DND-41 (cell line): ENCODE measurements around the gene C14orf119.
"Not testable (repeated sequence)": the region's sequence is repeated elsewhere in the genome, so short reads cannot be mapped to it uniquely, and the experiment has no call there.

ENCODE experiments used
- ATAC-seq: fragments of 200-7000 bp; cut with Tn5 transposase; 3 replicates; pipeline ENCODE4 v1.9.1; 2021; ENCODE audit warnings: low read depth; ENCODE audit not compliant: insufficient read depth
- DNase-seq: peaks from one replicate; pipeline ENCODE4 v3.0.0-alpha.2; 2020
- H2AFZ ChIP-seq: 2 replicates; pipeline ENCODE4 v1.6.0; 2012; ENCODE audit warnings: low read depth, low read length
- H3K27ac ChIP-seq: 2 replicates; pipeline ENCODE4 v1.5.1; 2012; ENCODE audit warnings: low read length, inconsistent platforms
- H3K27me3 ChIP-seq: fragments of 200-600 bp; sonication (generic); 2 replicates; pipeline ENCODE4 v1.6.0; 2012; ENCODE audit warnings: low read length, mild to moderate bottlenecking, inconsistent platforms; ENCODE audit not compliant: insufficient read depth, poor library complexity
- H3K36me3 ChIP-seq: 2 replicates; pipeline ENCODE4 v1.5.1; 2012; ENCODE audit warnings: low read length, inconsistent platforms; ENCODE audit not compliant: insufficient read depth
- H3K4me1 ChIP-seq: 2 replicates; pipeline ENCODE4 v1.5.1; 2012; ENCODE audit warnings: mild to moderate bottlenecking, low read length; ENCODE audit not compliant: insufficient read depth
- H3K4me2 ChIP-seq: 2 replicates; pipeline ENCODE4 v1.6.0; 2012; ENCODE audit warnings: mild to moderate bottlenecking, moderate library complexity, low read length, inconsistent platforms; ENCODE audit not compliant: insufficient read depth
- H3K4me3 ChIP-seq, 2 experiments: fragments of 200-600 bp in 1 of 2; shearing (Covaris generic) in 1 of 2; 2 replicates each; pipeline ENCODE4 v1.5.1; 2012 to 2016; ENCODE audit warnings: inconsistent platforms in 2 of 2, low read length in 2 of 2, mild to moderate bottlenecking in 2 of 2, low read depth in 1 of 2, moderate library complexity in 1 of 2
- H3K79me2 ChIP-seq: 2 replicates; pipeline ENCODE4 v1.6.0; 2012; ENCODE audit warnings: low read length, inconsistent platforms; ENCODE audit not compliant: insufficient read depth
- H3K9ac ChIP-seq: 2 replicates; pipeline ENCODE4 v1.6.0; 2012; ENCODE audit warnings: low read depth, mild to moderate bottlenecking, inconsistent platforms, low read length, moderate library complexity
- H3K9me3 ChIP-seq: 2 replicates; pipeline ENCODE4 v1.5.1; 2012; ENCODE audit warnings: low read length, moderate library complexity, mild to moderate bottlenecking, inconsistent platforms; ENCODE audit not compliant: insufficient read depth, severe bottlenecking
- H4K20me1 ChIP-seq: 2 replicates; pipeline ENCODE4 v1.6.0; 2012; ENCODE audit warnings: low read length; ENCODE audit not compliant: insufficient read depth
- CTCF ChIP-seq: IDR thresholded peaks from 2 replicates; pipeline ENCODE4 v1.5.1; 2012; ENCODE audit warnings: borderline replicate concordance, low read length, moderate library complexity, mild to moderate bottlenecking; ENCODE audit not compliant: poor library complexity, severe bottlenecking; ENCODE audit errors: extremely low read depth
- EZH2 ChIP-seq: IDR thresholded peaks from 3 replicates; pipeline ENCODE4 v1.6.1; 2012; ENCODE audit warnings: borderline replicate concordance, low read depth, mild to moderate bottlenecking, moderate library complexity, low read length, inconsistent platforms; ENCODE audit not compliant: severe bottlenecking

Gene C14orf119

GRCh38 chr14:23105348-23105824, 10.1 kb downstream of the C14orf119 start:
- H2AFZ ChIP-seq, result no peak overlapping the region
- TF ChIP-seq EZH2 (no peak), CTCF (no peak)
- no peaks in the 10 kb centered on the region for H4K20me1 ChIP-seq
- ATAC-seq, result no peak
- no peaks in the 10 kb centered on the region for H3K9me3 ChIP-seq
- no peak for DNase-seq
- no peak overlapping the region for H3K9ac ChIP-seq
- H3K27ac ChIP-seq, result no peak overlapping the region
- no peaks in the 10 kb centered on the region for H3K79me2 ChIP-seq
- no peaks in the 10 kb centered on the region for H3K36me3 ChIP-seq
- H3K27me3 ChIP-seq, result peaks cover 14% of the 10 kb centered on the region
- H3K4me2 ChIP-seq, result no peak overlapping the region
- H3K4me3 ChIP-seq, result no peak overlapping the region
- no peaks in the 10 kb centered on the region for H3K4me1 ChIP-seq

GRCh38 chr14:23106747-23107045, 11.4 kb downstream of the C14orf119 start:
- Histone ChIP-seq H4K20me1 (no peaks in the 10 kb centered on the region), H3K9me3 (no peaks in the 10 kb centered on the region), H3K27ac (no peak overlapping the region), H3K4me3 (no peak overlapping the region), H3K79me2 (no peaks in the 10 kb centered on the region), H3K27me3 (peaks cover 23% of the 10 kb centered on the region), H3K4me1 (no peaks in the 10 kb centered on the region), H3K4me2 (no peak overlapping the region), H3K36me3 (no peaks in the 10 kb centered on the region), H2AFZ (no peak overlapping the region), H3K9ac (no peak overlapping the region)
- TF ChIP-seq EZH2, result no peak
- TF ChIP-seq CTCF, result no peak
- ATAC-seq, result no peak
- DNase-seq, result no peak

GRCh38 chr14:23107620-23108019, 12.3 kb downstream of the C14orf119 start:
- H3K9me3 ChIP-seq, H3K36me3 ChIP-seq, H3K9ac ChIP-seq, DNase-seq, ATAC-seq, H3K4me2 ChIP-seq, H4K20me1 ChIP-seq, H3K79me2 ChIP-seq, H3K27ac ChIP-seq, H2AFZ ChIP-seq, H3K4me3 ChIP-seq, H3K4me1 ChIP-seq: not testable (repeated sequence)
- H3K27me3 ChIP-seq, result peaks cover 32% of the 10 kb centered on the region

GRCh38 chr14:23108169-23108568, 12.9 kb downstream of the C14orf119 start:
- not testable (repeated sequence) for H4K20me1 ChIP-seq, H3K79me2 ChIP-seq, DNase-seq, H3K4me1 ChIP-seq, H3K36me3 ChIP-seq, H3K9me3 ChIP-seq, H3K4me2 ChIP-seq, ATAC-seq, H2AFZ ChIP-seq, H3K4me3 ChIP-seq, H3K9ac ChIP-seq, H3K27ac ChIP-seq
- H3K27me3 ChIP-seq, result peaks cover 36% of the 10 kb centered on the region

- H4K20me1 ChIP-seq, result no peaks in the 10 kb centered on the region; the same call in 1 of the 2 replicates
- H3K36me3 ChIP-seq, result no peaks in the 10 kb centered on the region
- no peak for DNase-seq
- no peak overlapping the region for H3K27ac ChIP-seq
- H3K27me3 ChIP-seq, result peaks cover 36% of the 10 kb centered on the region
- H3K4me2 ChIP-seq, result no peak overlapping the region
- H3K9me3 ChIP-seq, result no peaks in the 10 kb centered on the region
- no peak for TF ChIP-seq CTCF
- TF ChIP-seq EZH2, result no peak
- no peak for ATAC-seq
- H3K79me2 ChIP-seq, result no peaks in the 10 kb centered on the region
- H3K4me1 ChIP-seq, result no peaks in the 10 kb centered on the region
- H2AFZ ChIP-seq, result no peak overlapping the region
- no peak overlapping the region for H3K4me3 ChIP-seq
- H3K9ac ChIP-seq, result no peak overlapping the region
Measured at GRCh38 chr14:23109769-23110168, 14.5 kb downstream of the C14orf119 start.
